ENCODE data around the gene INTS11. TPM values are rescaled to one million over a fixed set of nuclear protein-coding genes. Genes with fewer than 3 reads are reported as not detected.

INTS11 gene
- total RNA-seq, 1 experiment from 2014 or later, result 139 TPM

- H3K4me1 Mint-ChIP-seq, result peaks cover 0 to 9% of the 10 kb centered on the region in 2 experiments; a peak in 2 of 4 replicates
- no CpG with 5 or more reads among the region's 45 CpGs for WGBS (ENCODE audit: extremely low coverage, insufficient read length, low lambda C conversion rate)
- H3K27ac Mint-ChIP-seq, result no peak overlapping the region; a peak in 1 of 7 replicates
These were observed 32.7 kb downstream of the INTS11 start for GRCh38 chr1:1291548-1292441.

More at GRCh38 chr1:1291548-1292441, 32.7 kb downstream of the INTS11 start:
- H3K14ac ChIP-seq (ENCODE audit: insufficient read depth, low read length), result no peak overlapping the region
- H3K18ac ChIP-seq (ENCODE audit: insufficient read length, low read depth, low read length), result no peak overlapping the region
- H2AK5ac ChIP-seq (ENCODE audit: insufficient read length, low read length), result no peak overlapping the region
- H3K36me3 Mint-ChIP-seq (ENCODE audit: insufficient read depth in 1 of 3, low read depth in 3 of 3), result no peaks in the 10 kb centered on the region
- no peak overlapping the region for H2BK5ac ChIP-seq (ENCODE audit: insufficient read length, low read length)
- peaks cover 2% of the 10 kb centered on the region for H3K27me3 Mint-ChIP-seq (ENCODE audit: low read depth)
- H4K5ac ChIP-seq (ENCODE audit: insufficient read length, low read depth, low read length), result no peak overlapping the region
- DNase-seq, result peak; percentile 84
- no peak overlapping the region for H3K4ac ChIP-seq (ENCODE audit: low read depth, low read length)
- no peaks in the 10 kb centered on the region for H3K79me2 ChIP-seq (ENCODE audit: insufficient read depth, low read length)
- no peaks in the 10 kb centered on the region for H3K79me1 ChIP-seq (ENCODE audit: insufficient read depth, low read depth, low read length, poor library complexity, severe bottlenecking)
- H4K20me1 ChIP-seq (ENCODE audit: control insufficient read depth, insufficient read depth, insufficient read length), result no peaks in the 10 kb centered on the region
- H3K4me2 ChIP-seq (ENCODE audit: insufficient read depth, insufficient read length, low read length), result no peak overlapping the region
- no peak overlapping the region for H4K8ac ChIP-seq (replicated peaks; ENCODE audit: insufficient read length, low read depth, low read length)
- no peak overlapping the region for H2AFZ ChIP-seq (ENCODE audit: low read length)
- H3K23ac ChIP-seq (ENCODE audit: insufficient read length, low read depth, low read length), result no peak overlapping the region
- no peak overlapping the region for H3K4me3 Mint-ChIP-seq
- H3K9me3 Mint-ChIP-seq, result peaks cover 2 to 10% of the 10 kb centered on the region in 2 experiments; a peak in 2 of 5 replicates
- H3K9ac ChIP-seq (ENCODE audit: extremely low read depth, insufficient read length, low read length), result no peak overlapping the region
- no peaks in the 10 kb centered on the region for H3K27me3 ChIP-seq (ENCODE audit: insufficient read depth, low read length)
- H3K27ac ChIP-seq (ENCODE audit: insufficient read length, low read depth, low read length), result no peak overlapping the region
- no peak overlapping the region for H2BK120ac ChIP-seq (ENCODE audit: low read depth, low read length, poor library complexity, severe bottlenecking)
- no peak overlapping the region for H2BK12ac ChIP-seq (ENCODE audit: insufficient read length, low read depth, low read length)
- peaks cover 4% of the 10 kb centered on the region for H3K23me2 ChIP-seq (ENCODE audit: insufficient read length, low read depth, low read length, poor library complexity, severe bottlenecking)
- H3K4me1 ChIP-seq (ENCODE audit: insufficient read depth, low read length), result no peaks in the 10 kb centered on the region
- H4K91ac ChIP-seq (ENCODE audit: insufficient read length, low read depth, low read length), result no peak overlapping the region
- no peak overlapping the region for H2BK15ac ChIP-seq (ENCODE audit: low read depth, low read length)
- no peak overlapping the region for H2BK20ac ChIP-seq (ENCODE audit: low read depth, low read length, poor library complexity, severe bottlenecking)
- H3K9me3 ChIP-seq (ENCODE audit: control insufficient read depth, low read depth, low read length), result no peaks in the 10 kb centered on the region
- H3K56ac ChIP-seq (ENCODE audit: insufficient read length, low read depth, low read length), result no peak overlapping the region
- peak; percentile 79 for TF ChIP-seq CTCF (conservative IDR thresholded peaks at IDR 0.05)
- no peak overlapping the region for H3T11ph ChIP-seq (ENCODE audit: low read length)
